Measurements from ENCODE around the gene C1orf167.
A peak's percentile ranks its signal among the peaks of the same experiment; 100 is the strongest.

Gene C1orf167

DNA sequence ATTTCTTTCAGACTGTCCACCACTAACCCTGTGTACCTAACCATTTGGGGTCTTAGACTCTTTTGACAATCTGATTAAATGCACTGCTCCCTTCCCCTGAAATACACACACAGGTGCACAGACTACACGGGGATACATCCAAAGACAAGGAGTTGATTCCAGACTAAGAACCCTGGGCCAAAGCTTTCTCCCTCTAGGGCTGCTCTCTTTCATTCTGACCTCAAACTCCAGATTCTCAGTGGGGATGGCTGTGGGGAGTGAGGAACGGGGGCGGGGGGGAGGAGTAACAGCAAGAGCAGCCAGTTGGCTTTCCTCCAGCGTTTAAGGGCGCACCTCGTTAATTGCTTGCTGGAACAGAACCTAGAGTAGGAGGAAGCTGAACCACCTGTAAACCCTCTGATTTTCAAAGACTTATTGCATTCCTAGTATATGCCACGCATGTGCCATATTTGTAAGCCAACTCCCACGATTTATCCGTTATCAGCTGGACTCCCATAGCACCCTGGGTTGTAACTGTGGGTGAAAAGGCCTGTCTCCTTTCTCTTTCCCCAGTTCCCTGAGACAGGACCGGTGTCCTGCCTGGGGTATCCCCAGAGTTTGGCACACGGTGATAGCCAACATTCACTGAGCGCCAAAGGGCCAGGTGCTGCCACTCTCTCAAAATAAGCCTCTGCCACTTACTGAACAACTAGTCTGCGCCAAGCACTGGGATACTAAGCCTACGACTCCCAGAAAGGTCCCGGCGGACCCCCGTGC, 42.9 kb downstream of the C1orf167 start:
- TF ChIP-seq, protein P1, sequence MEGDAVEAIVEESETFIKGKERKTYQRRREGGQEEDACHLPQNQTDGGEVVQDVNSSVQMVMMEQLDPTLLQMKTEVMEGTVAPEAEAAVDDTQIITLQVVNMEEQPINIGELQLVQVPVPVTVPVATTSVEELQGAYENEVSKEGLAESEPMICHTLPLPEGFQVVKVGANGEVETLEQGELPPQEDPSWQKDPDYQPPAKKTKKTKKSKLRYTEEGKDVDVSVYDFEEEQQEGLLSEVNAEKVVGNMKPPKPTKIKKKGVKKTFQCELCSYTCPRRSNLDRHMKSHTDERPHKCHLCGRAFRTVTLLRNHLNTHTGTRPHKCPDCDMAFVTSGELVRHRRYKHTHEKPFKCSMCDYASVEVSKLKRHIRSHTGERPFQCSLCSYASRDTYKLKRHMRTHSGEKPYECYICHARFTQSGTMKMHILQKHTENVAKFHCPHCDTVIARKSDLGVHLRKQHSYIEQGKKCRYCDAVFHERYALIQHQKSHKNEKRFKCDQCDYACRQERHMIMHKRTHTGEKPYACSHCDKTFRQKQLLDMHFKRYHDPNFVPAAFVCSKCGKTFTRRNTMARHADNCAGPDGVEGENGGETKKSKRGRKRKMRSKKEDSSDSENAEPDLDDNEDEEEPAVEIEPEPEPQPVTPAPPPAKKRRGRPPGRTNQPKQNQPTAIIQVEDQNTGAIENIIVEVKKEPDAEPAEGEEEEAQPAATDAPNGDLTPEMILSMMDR (conservative IDR thresholded peaks at IDR 0.05; ENCODE audit: control insufficient read depth, insufficient read depth, low read depth, low read length): no peak
- peak; percentile 68 for DNase-seq (ENCODE audit: low read depth)
- peak overlapping the region; percentile 64 for H3K4me3 ChIP-seq (ENCODE audit: control insufficient read depth, low read depth, low read length)

DNA sequence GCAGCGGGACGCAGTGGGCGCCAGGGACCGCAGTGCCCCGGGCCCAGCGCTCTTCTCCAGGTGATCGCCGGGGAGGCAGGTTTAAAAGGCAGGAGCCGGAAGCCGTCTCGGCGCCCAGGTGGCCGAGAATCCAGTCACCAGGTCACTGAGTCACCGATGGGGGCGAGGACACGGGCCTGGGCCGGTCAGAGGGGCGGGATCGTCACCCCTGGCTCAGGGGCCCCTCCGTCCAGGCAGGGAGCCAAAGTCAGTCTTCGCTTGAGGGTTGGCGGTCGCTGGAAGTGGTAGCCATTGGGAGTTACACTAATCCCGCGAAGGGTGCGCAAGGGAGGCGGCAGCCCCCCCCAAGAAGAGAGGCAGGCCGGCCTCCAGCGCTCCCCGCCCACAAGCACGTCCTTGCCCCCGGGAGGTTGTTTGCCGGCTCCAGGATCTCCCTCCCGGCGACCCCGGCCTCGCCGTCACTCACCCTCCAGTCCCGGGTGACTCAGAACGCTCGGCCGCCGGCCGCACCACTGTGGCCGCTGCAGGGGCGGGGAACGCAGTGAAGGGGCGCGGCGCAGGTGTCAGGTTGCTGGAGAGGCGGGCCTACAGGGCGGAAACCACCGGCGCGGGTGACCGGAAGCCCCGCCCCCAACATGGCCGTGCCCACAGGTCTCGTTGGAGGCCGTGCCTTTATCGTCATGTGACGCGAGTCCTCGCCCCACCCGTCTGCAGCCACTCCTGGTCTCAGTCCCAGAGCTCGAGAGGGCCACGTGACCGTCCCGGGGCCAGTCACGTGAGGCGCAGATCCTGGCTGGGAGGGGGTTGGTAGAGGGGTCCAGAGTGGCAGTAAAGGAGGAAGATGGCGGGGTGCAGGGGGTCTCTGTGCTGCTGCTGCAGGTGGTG, 43.7 kb downstream of the C1orf167 start, which contains the start of the genes CLCN6 and MTHFR:
CLCN6 (plus strand) TSS at position 770 of the 885 bp plus-strand sequence; CDS start at position 842, 72 bp downstream.
MTHFR (minus strand) TSS at position 543 of the 885 bp plus-strand sequence. CDS start 2,848 bp downstream, outside the sequence.
- DNase-seq (ENCODE audit: low read depth): peak; percentile 98
- H3K4me3 ChIP-seq (ENCODE audit: control insufficient read depth, low read depth, low read length): peak within 1 kb of the TSS; percentile 64
- TF ChIP-seq, protein P1 (conservative IDR thresholded peaks at IDR 0.05; ENCODE audit: control insufficient read depth, insufficient read depth, low read depth, low read length): no peak

- TF ChIP-seq, protein P1 (conservative IDR thresholded peaks at IDR 0.05; ENCODE audit: control insufficient read depth, insufficient read depth, low read depth, low read length): no peak
- H3K4me3 ChIP-seq (ENCODE audit: control insufficient read depth, low read depth, low read length): peak overlapping the region; percentile 58
- peak; percentile 49 for DNase-seq (ENCODE audit: low read depth)
These were observed 44.4 kb downstream of the C1orf167 start for GRCh38 chr1:11806307-11806936.

DNA sequence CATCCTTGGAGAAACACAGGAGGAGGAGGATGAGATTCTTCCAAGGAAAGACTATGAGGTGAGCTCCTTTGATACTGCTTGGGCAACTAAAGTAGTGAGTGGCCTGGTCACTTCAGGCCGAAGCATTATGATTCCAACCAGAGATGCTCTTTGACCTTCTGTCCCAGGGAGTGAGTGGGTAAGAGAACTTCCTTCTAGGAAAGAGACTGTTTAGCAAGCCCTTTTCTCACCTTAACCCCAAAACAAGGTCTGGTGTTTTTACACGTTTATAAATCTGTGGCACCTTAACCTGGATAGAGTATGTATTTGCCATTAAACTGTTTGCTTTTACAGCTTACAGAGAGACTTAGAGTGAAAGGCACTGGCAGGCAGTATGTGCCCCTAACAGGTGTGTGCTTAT, 45.1 kb downstream of the C1orf167 start:
- TF ChIP-seq, protein P1 (conservative IDR thresholded peaks at IDR 0.05; ENCODE audit: control insufficient read depth, insufficient read depth, low read depth, low read length): no peak
- H3K4me3 ChIP-seq (ENCODE audit: control insufficient read depth, low read depth, low read length): peak overlapping the region; percentile 58
- peak; percentile 17 for DNase-seq (ENCODE audit: low read depth)

DNA sequence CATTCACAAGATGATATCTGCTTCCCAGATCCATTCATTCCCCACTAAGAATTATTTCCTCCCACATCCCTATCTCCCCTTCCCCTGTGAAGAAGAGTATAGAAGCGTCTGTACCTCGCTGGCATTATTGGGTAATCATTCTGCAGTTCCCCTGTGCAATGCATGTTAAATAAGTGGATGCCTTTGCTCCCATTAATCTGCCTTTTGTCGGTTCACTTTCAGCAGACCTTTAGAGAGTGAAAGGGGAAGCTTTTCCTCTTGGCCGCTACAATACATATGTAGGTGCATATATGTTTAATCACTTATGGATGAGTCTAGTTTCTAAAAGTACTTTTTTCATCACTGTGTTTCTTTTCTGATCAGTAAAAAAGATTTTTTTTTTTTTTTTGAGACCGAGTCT, 51.0 kb downstream of the C1orf167 start:
- no peak overlapping the region for H3K4me3 ChIP-seq (ENCODE audit: control insufficient read depth, low read depth, low read length)
- TF ChIP-seq, protein P1 (conservative IDR thresholded peaks at IDR 0.05; ENCODE audit: control insufficient read depth, insufficient read depth, low read depth, low read length): no peak
- no peak for DNase-seq (ENCODE audit: low read depth)

DNA sequence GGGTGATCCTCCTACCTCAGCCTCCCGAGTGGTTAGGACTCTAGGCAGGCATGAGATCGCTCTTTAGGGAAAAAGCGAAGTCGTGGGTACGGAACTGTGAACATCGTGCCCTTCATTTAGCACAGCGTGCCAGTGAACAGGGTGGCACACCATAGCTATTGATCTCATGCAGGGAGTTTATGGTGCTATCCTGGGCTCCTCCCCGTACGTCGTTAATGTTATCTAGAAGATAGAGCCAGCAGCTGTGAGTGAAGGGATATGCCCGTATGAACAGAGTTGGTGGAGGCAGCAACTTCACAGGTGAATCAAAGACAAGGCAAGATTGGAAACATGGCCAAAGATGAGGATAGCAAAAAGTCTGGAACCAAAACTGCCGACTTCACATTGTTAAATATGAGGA, 55.2 kb downstream of the C1orf167 start:
- H3K4me3 ChIP-seq (ENCODE audit: control insufficient read depth, low read depth, low read length): no peak overlapping the region
- no peak for DNase-seq (ENCODE audit: low read depth)
- TF ChIP-seq, protein P1 (conservative IDR thresholded peaks at IDR 0.05; ENCODE audit: control insufficient read depth, insufficient read depth, low read depth, low read length): no peak
